Measurements from ENCODE around the gene ZNF507.

Gene ZNF507

DNA sequence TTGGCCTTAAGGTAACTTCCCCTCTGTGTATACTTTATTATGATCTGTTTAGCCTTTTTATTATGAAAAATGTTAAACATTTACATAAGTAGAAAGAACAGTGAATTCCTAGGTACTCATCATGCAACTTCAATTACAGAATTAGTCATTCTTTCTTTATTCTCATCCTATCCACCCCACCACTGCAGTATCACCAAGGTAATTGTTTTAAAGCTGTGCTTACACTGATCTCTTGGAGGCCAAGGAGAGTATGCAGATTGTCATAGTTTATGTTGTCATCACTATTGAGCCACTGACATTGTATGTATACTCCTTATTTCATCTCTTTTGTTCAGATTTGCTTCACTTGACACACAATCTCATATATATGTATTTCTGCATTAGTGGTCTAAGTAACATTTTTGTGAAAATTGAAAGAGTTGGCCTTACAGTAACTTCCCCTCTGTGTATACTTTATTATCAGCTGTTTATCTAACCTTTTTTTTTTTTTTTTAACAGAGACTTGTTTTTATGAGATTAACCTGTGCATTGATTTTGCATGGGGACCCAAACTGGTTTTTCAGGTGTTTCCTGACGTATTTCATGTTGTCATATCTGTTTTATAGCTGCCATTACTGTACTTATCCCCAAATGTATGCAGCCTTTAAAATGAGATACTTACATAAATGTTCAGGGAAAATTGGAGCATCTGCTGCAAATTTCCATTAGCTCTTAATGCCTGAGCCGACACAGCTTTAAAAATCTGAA lies 4.5 kb downstream of the ZNF507 start:
- CTCF ChIA-PET: no interaction called here
- no peak for DNase-seq (ENCODE audit: extremely low spot score)
- TF ChIP-seq ELF4 (IDR thresholded peaks at IDR 0.05) (no peak), CTBP1 (IDR thresholded peaks at IDR 0.05; ENCODE audit: borderline replicate concordance) (no peak), ZNF384 (IDR thresholded peaks at IDR 0.05) (no peak), BHLHE40 (IDR thresholded peaks at IDR 0.05; ENCODE audit: borderline replicate concordance) (no peak), NFRKB (IDR thresholded peaks at IDR 0.05) (no peak), FOXM1 (IDR thresholded peaks at IDR 0.05; ENCODE audit: borderline replicate concordance) (no peak)
- TF ChIP-seq, protein P1, sequence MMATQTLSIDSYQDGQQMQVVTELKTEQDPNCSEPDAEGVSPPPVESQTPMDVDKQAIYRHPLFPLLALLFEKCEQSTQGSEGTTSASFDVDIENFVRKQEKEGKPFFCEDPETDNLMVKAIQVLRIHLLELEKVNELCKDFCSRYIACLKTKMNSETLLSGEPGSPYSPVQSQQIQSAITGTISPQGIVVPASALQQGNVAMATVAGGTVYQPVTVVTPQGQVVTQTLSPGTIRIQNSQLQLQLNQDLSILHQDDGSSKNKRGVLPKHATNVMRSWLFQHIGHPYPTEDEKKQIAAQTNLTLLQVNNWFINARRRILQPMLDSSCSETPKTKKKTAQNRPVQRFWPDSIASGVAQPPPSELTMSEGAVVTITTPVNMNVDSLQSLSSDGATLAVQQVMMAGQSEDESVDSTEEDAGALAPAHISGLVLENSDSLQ (IDR thresholded peaks at IDR 0.05): no peak
- POLR2A ChIA-PET: interaction anchor here (0.8 kb wide), 1 partner anchor 20 kb away, joined by 3 read pairs; no protein-coding TSS in a partner anchor

DNA sequence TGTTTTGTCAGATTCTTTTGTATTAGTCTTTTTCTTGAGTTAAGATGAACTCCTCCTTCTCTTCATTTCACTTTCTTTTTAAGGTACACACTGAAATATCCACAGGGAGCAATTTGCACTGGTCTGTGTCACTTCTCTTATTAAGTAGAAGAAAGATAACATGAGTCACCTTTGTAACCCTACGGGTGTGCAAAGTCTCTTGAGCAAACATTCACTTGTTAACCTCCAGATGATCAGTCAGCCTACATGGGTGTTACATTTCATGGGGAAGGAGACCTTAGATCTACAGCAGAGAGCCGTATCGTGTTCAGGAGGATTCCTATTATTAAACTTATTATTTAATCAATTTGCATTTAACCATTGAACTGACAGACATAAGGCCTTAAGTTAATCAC lies 5.1 kb downstream of the ZNF507 start:
- TF ChIP-seq FOXK2 (IDR thresholded peaks at IDR 0.05) (no peak), ARNT (IDR thresholded peaks at IDR 0.05) (no peak), ELF4 (IDR thresholded peaks at IDR 0.05) (no peak), LEF1 (IDR thresholded peaks at IDR 0.05; ENCODE audit: borderline replicate concordance) (no peak), FOXM1 (IDR thresholded peaks at IDR 0.05; ENCODE audit: borderline replicate concordance) (no peak), HDGF (IDR thresholded peaks at IDR 0.05; ENCODE audit: borderline replicate concordance) (no peak), SP1 (IDR thresholded peaks at IDR 0.05) (no peak), BHLHE40 (IDR thresholded peaks at IDR 0.05; ENCODE audit: borderline replicate concordance) (no peak)
- TF ChIP-seq, protein P1 (IDR thresholded peaks at IDR 0.05): no peak
- no peak for DNase-seq (ENCODE audit: extremely low spot score)
- ChIA-PET POLR2A (interaction anchor here (0.8 kb wide), 1 partner anchor 20 kb away, joined by 3 read pairs; no protein-coding TSS in a partner anchor), CTCF (no interaction called here)

DNA sequence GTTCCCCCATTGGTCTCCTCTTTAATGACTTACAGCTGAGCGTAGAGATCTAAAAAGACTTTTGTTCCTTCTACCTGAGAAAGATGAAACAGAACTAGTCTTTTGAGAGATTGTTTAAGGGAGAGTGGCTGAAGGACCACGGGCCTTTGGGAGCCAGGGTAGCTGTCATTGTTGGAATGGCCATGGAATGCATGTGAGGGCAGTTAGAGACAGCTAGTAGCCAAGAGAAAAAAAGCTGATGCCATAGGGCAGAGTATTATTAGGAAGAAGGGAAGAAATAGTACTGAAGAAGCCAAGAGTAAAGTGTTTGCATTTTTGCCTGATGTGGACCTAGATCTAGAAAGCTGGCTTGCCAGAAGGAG lies 5.6 kb downstream of the ZNF507 start:
- ChIA-PET POLR2A (no interaction called here), CTCF (no interaction called here)
- TF ChIP-seq L3MBTL2 (conservative IDR thresholded peaks at IDR 0.05): no peak
- TF ChIP-seq BHLHE40 (IDR thresholded peaks at IDR 0.05; ENCODE audit: borderline replicate concordance): no peak
- no peak for TF ChIP-seq TARDBP (IDR thresholded peaks at IDR 0.05)
- TF ChIP-seq HDGF (IDR thresholded peaks at IDR 0.05; ENCODE audit: borderline replicate concordance): no peak
- no peak for TF ChIP-seq NFRKB (IDR thresholded peaks at IDR 0.05)
- TF ChIP-seq ZNF384 (IDR thresholded peaks at IDR 0.05): no peak
- TF ChIP-seq FOXM1 (IDR thresholded peaks at IDR 0.05; ENCODE audit: borderline replicate concordance): no peak
- TF ChIP-seq ELF4 (IDR thresholded peaks at IDR 0.05): no peak
- TF ChIP-seq ARNT (IDR thresholded peaks at IDR 0.05): no peak
- TF ChIP-seq FOXK2 (IDR thresholded peaks at IDR 0.05): no peak
- TF ChIP-seq FOXA1 (IDR thresholded peaks at IDR 0.05): no peak
- TF ChIP-seq, protein P1 (IDR thresholded peaks at IDR 0.05): no peak
- TF ChIP-seq SUZ12 (IDR thresholded peaks at IDR 0.05): no peak
- TF ChIP-seq LEF1 (IDR thresholded peaks at IDR 0.05; ENCODE audit: borderline replicate concordance): no peak
- TF ChIP-seq CTBP1 (IDR thresholded peaks at IDR 0.05; ENCODE audit: borderline replicate concordance): no peak
- TF ChIP-seq SP1 (IDR thresholded peaks at IDR 0.05): no peak
- DNase-seq (ENCODE audit: extremely low spot score): no peak

DNA sequence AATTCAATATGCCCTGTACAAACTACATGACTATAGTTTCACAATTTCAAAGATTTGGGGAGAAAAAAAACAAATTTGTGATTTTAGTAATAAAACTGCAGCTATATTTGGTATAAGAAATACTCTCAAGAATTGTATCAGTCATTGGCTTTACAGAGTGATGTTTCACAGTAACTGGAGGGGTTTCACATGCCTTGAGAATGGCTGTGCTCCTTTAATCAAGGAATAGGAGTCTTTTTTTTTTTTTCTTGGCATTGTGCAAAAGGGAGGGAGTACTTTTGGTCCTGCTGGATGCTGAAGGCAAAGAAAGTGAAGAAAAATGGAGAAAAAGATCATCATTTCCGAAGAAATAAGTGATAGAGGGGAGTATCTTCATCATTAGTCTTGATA lies 6.8 kb downstream of the ZNF507 start:
- TF ChIP-seq BHLHE40 (IDR thresholded peaks at IDR 0.05; ENCODE audit: borderline replicate concordance): no peak
- POLR2A ChIA-PET: no interaction called here
- CTCF ChIA-PET: no interaction called here
- DNase-seq (ENCODE audit: extremely low spot score): no peak

DNA sequence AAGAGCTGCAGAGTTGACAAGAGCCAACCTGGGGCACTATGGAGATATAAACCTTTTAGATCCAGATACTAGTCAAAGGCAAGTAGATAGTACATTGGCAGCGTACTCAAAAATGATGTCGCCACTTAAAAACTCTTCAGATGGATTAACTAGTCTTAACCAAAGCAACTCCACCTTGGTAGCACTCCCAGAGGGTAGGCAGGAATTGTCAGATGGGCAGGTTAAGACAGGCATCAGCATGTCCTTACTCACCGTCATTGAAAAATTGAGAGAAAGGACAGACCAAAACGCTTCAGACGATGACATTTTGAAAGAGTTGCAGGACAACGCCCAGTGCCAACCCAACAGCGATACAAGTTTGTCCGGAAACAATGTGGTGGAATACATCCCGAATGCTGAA lies 8.9 kb downstream of the ZNF507 start:
- TF ChIP-seq BHLHE40 (IDR thresholded peaks at IDR 0.05; ENCODE audit: borderline replicate concordance): no peak
- TF ChIP-seq ZNF384 (IDR thresholded peaks at IDR 0.05): no peak
- TF ChIP-seq ARNT (IDR thresholded peaks at IDR 0.05): no peak
- TF ChIP-seq HDGF (IDR thresholded peaks at IDR 0.05; ENCODE audit: borderline replicate concordance): no peak
- no peak for TF ChIP-seq ELF4 (IDR thresholded peaks at IDR 0.05)
- no peak for TF ChIP-seq SUZ12 (IDR thresholded peaks at IDR 0.05)
- no peak for TF ChIP-seq L3MBTL2 (conservative IDR thresholded peaks at IDR 0.05)
- TF ChIP-seq FOXA1 (IDR thresholded peaks at IDR 0.05): no peak
- no peak for DNase-seq (ENCODE audit: extremely low spot score)
- ChIA-PET CTCF (no interaction called here), POLR2A (no interaction called here)

DNA sequence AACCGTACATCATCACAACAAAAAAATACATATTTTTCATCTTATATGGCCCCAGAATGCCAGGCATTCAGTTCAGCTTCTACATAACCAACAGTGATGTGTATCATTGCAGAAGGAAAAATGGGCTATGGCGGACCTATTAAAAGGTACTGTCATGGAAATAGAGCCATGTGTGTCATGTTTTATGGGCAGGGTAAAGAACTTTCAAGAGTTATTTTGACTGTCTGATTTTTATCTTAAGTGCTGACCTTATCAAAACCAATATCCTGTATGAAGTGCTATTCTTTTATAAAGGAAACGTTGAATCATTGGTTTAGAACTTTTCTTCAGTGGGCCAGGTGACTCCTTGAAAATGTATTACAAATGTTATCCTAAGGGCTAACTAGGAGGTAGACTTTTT lies 9.9 kb downstream of the ZNF507 start:
- no peak for DNase-seq (ENCODE audit: extremely low spot score)
- ChIA-PET CTCF (interaction anchor here (0.7 kb wide), 1 partner anchor 1791 kb away, joined by 3 read pairs; no protein-coding TSS in a partner anchor), POLR2A (no interaction called here)
- no peak for TF ChIP-seq FOXA1 (IDR thresholded peaks at IDR 0.05)
- TF ChIP-seq BHLHE40 (IDR thresholded peaks at IDR 0.05; ENCODE audit: borderline replicate concordance): no peak
- TF ChIP-seq ELF4 (IDR thresholded peaks at IDR 0.05): no peak
- TF ChIP-seq ARNT (IDR thresholded peaks at IDR 0.05): no peak
- TF ChIP-seq TARDBP (IDR thresholded peaks at IDR 0.05): no peak
- TF ChIP-seq L3MBTL2 (conservative IDR thresholded peaks at IDR 0.05): no peak
- TF ChIP-seq FOXM1 (IDR thresholded peaks at IDR 0.05; ENCODE audit: borderline replicate concordance): no peak
- no peak for TF ChIP-seq HDGF (IDR thresholded peaks at IDR 0.05; ENCODE audit: borderline replicate concordance)
- TF ChIP-seq, protein P1 (IDR thresholded peaks at IDR 0.05): no peak
- no peak for TF ChIP-seq ZNF384 (IDR thresholded peaks at IDR 0.05)
- no peak for TF ChIP-seq NFRKB (IDR thresholded peaks at IDR 0.05)
- no peak for TF ChIP-seq FOXK2 (IDR thresholded peaks at IDR 0.05)

Data from HEK293T (cell line).